Activated CD8-positive, alpha-beta memory T cell treated with anti-CD3 and anti-CD28 coated beads for 24 hours (primary cell): Measurements from ENCODE around the gene ZNF518B.
"Not testable (repeated sequence)": the region's sequence is repeated elsewhere in the genome, so short reads cannot be mapped to it uniquely, and the experiment has no call there.

Source experiments
- DNase-seq: peaks from one replicate; pipeline ENCODE4 v3.0.0-alpha.2; 2020

The ZNF518B gene

GRCh38 chr4:10456595-10457254 lies 501 bp downstream of the ZNF518B start:
- peak; percentile 82 for DNase-seq

- DNase-seq: no peak
These were observed 999 bp downstream of the ZNF518B start for GRCh38 chr4:10456260-10456594.

GRCh38 chr4:10455133-10455532 lies 2.1 kb downstream of the ZNF518B start:
- no peak for DNase-seq

- no peak for DNase-seq
These were observed 2.5 kb downstream of the ZNF518B start for GRCh38 chr4:10454726-10455125.

GRCh38 chr4:10454121-10454520 lies 3.1 kb downstream of the ZNF518B start:
- no peak for DNase-seq

- no peak for DNase-seq
These were observed 8.2 kb downstream of the ZNF518B start for GRCh38 chr4:10448991-10449390.

GRCh38 chr4:10442976-10443375 lies 14.2 kb downstream of the ZNF518B start:
- DNase-seq: no peak

- no peak for DNase-seq
These were observed 15.7 kb downstream of the ZNF518B start for GRCh38 chr4:10441512-10441911.

GRCh38 chr4:10438924-10439323 lies 18.3 kb downstream of the ZNF518B start:
- DNase-seq: no peak

- no peak for DNase-seq
These were observed 19.5 kb downstream of the ZNF518B start for GRCh38 chr4:10437735-10438134.

GRCh38 chr4:10427680-10428079 lies 29.5 kb downstream of the ZNF518B start:
- not testable (repeated sequence) for DNase-seq

GRCh38 chr4:10421344-10422055 lies 35.7 kb downstream of the ZNF518B start:
- no peak for DNase-seq

- DNase-seq: no peak
These were observed 39.5 kb downstream of the ZNF518B start for GRCh38 chr4:10417740-10418139.

- no peak for DNase-seq
These were observed 40.8 kb downstream of the ZNF518B start for GRCh38 chr4:10416441-10416840.

GRCh38 chr4:10413177-10413576 lies 44.0 kb downstream of the ZNF518B start:
- DNase-seq: no peak

- DNase-seq: no peak
These were observed 51.6 kb downstream of the ZNF518B start for GRCh38 chr4:10405672-10406071.

- DNase-seq: no peak
These were observed 53.4 kb downstream of the ZNF518B start for GRCh38 chr4:10403633-10404445.

GRCh38 chr4:10395971-10396580 lies 61.1 kb downstream of the ZNF518B start:
- no peak for DNase-seq
